Fibroblast of lung (primary cell): Measurements from ENCODE around the gene NRIP1. TPM values are rescaled to one million over a fixed set of nuclear protein-coding genes. Genes with fewer than 3 reads are reported as not detected.

Source experiments
- DNase-seq, 2 donors: peaks; one replicate each; pipeline versions ENCODE4 v3.0.0 to v3.0.0-alpha.2; 2010; ENCODE audit warnings: low read depth in 2 of 2
- H2AFZ ChIP-seq: 2 replicates; pipeline ENCODE4 v1.5.1; 2012; ENCODE audit warnings: low read length, control low read depth, inconsistent platforms
- H3K27ac ChIP-seq: 2 replicates; pipeline ENCODE4 v1.5.1; 2011; ENCODE audit warnings: low read length, control low read depth; ENCODE audit not compliant: insufficient read depth
- H3K27me3 ChIP-seq: 2 replicates; pipeline ENCODE4 v1.5.1; 2011; ENCODE audit warnings: mild to moderate bottlenecking, low read length; ENCODE audit not compliant: control insufficient read depth, insufficient read depth
- H3K36me3 ChIP-seq: 2 replicates; pipeline ENCODE4 v1.5.1; 2011; ENCODE audit warnings: low read length; ENCODE audit not compliant: control insufficient read depth, insufficient read depth
- H3K4me1 ChIP-seq: 2 replicates; pipeline ENCODE4 v1.5.1; 2011; ENCODE audit warnings: low read length; ENCODE audit not compliant: control insufficient read depth, insufficient read depth; ENCODE audit errors: extremely low read depth
- H3K4me2 ChIP-seq: 2 replicates; pipeline ENCODE4 v1.5.1; 2011; ENCODE audit warnings: low read length, control low read depth; ENCODE audit not compliant: insufficient read depth; ENCODE audit errors: extremely low read depth
- H3K4me3 ChIP-seq, 4 experiments: fragments of 200-600 bp in 1 of 4; sonication (generic) in 1 of 4; replicated peaks in 1 of 4; 2 replicates each; pipeline ENCODE4 v1.5.1; 2011 to 2016; ENCODE audit warnings: low read length in 4 of 4, low read depth in 3 of 4, mild to moderate bottlenecking in 3 of 4, control low read depth in 2 of 4, inconsistent platforms in 1 of 4, mixed read lengths in 1 of 4; ENCODE audit not compliant: insufficient read depth in 1 of 4; ENCODE audit errors: control extremely low read depth in 1 of 4
- H3K79me2 ChIP-seq: 2 replicates; pipeline ENCODE4 v1.5.1; 2012; ENCODE audit warnings: mild to moderate bottlenecking, low read length, inconsistent platforms; ENCODE audit not compliant: control insufficient read depth, insufficient read depth
- H3K9ac ChIP-seq: 2 replicates; pipeline ENCODE4 v1.5.1; 2011; ENCODE audit warnings: mild to moderate bottlenecking, low read length, control low read depth; ENCODE audit not compliant: insufficient read depth
- H3K9me3 ChIP-seq: 2 replicates; pipeline ENCODE4 v1.5.1; 2012; ENCODE audit warnings: low read depth, low read length; ENCODE audit not compliant: control insufficient read depth, insufficient read depth
- H4K20me1 ChIP-seq: 2 replicates; pipeline ENCODE4 v1.5.1; 2011; ENCODE audit warnings: low read length; ENCODE audit not compliant: control insufficient read depth, insufficient read depth; ENCODE audit errors: extremely low read depth
- CTCF ChIP-seq, 2 donors: IDR thresholded peaks in 1 of 2; conservative IDR thresholded peaks in 1 of 2; 1 replicate in 1 of 2; 2 replicates in 1 of 2; pipeline ENCODE4 v1.5.1; 2011 to 2012; ENCODE audit warnings: low read length in 2 of 2, control low read depth in 1 of 2, inconsistent platforms in 1 of 2, low read depth in 1 of 2, mild to moderate bottlenecking in 1 of 2
- EZH2 ChIP-seq: IDR thresholded peaks from 2 replicates; pipeline ENCODE4 v1.5.1; 2012; ENCODE audit warnings: low read length, control low read depth, mild to moderate bottlenecking; ENCODE audit errors: missing control alignments
- polyA plus RNA-seq, 2 donors: library from polyadenylated mRNA; depleted of rRNA in 1 of 2; stranded (reverse) in 1 of 2; unstranded in 1 of 2; fragments of >200 nt; gene quantifications; 2 replicates each; pipeline ENCODE4 v1.2.1, GENCODE V29; 2011 to 2012; ENCODE audit warnings: missing spikeins in 1 of 2
- total RNA-seq: library from RNA; depleted of rRNA; stranded (reverse); fragments of >200 nt; gene quantifications from 2 replicates; pipeline ENCODE4 v1.2.1, GENCODE V29; 2014

Gene NRIP1
- total and polyA plus RNA-seq, 2 donors (not counting 1 experiment from before 2014, with no cell fraction given), result 17.8 to 24.8 TPM

DNA sequence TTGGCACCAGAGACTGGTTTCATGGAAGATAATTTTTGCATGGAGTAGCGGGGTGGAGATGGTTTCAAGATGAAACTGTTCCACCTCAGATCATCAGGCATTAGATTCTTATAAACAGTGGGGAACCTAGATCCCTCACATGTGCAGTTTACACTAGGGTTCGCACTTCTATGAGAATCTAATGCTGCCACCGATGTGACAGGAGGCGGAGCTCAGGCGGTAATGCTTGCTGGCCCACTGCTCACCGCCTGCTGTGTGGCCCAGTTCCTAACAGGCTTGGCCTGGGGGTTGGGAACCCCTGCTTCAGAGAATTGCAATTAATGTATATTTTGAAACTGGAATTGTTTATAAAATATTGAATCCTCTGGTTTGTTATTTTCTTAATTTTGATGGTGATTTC lies 92.1 kb downstream of the NRIP1 start:
- H3K79me2 ChIP-seq, result peaks cover 2% of the 10 kb centered on the region
- H3K27ac ChIP-seq, result no peak overlapping the region
- no peak for TF ChIP-seq EZH2
- no peak for TF ChIP-seq CTCF (conservative IDR thresholded peaks at IDR 0.05 in 1 of 2, IDR thresholded peaks at IDR 0.05 in 1 of 2; ENCODE audit: low read depth in 1 of 2, low read length in 2 of 2)
- no peaks in the 10 kb centered on the region for H3K27me3 ChIP-seq
- DNase-seq, result no peak
- H3K4me2 ChIP-seq, result no peak overlapping the region
- H3K9me3 ChIP-seq, result no peaks in the 10 kb centered on the region
- H2AFZ ChIP-seq, result no peak overlapping the region
- H3K4me3 ChIP-seq, result no peak overlapping the region
- H4K20me1 ChIP-seq, result no peaks in the 10 kb centered on the region
- no peak overlapping the region for H3K9ac ChIP-seq
- no peaks in the 10 kb centered on the region for H3K4me1 ChIP-seq
- H3K36me3 ChIP-seq, result peaks cover 4% of the 10 kb centered on the region

GRCh38 chr21:14968821-14969220 lies 96.0 kb downstream of the NRIP1 start:
- Histone ChIP-seq H3K9me3 (no peaks in the 10 kb centered on the region), H3K27ac (no peak overlapping the region), H3K4me1 (no peaks in the 10 kb centered on the region), H3K4me2 (no peak overlapping the region), H3K36me3 (peaks cover 7% of the 10 kb centered on the region), H3K27me3 (no peaks in the 10 kb centered on the region), H3K4me3 (no peak overlapping the region), H2AFZ (no peak overlapping the region), H3K79me2 (no peaks in the 10 kb centered on the region), H3K9ac (no peak overlapping the region), H4K20me1 (no peaks in the 10 kb centered on the region)
- DNase-seq, result peak in 1 of 2 donors; percentile 68
- TF ChIP-seq CTCF (conservative IDR thresholded peaks at IDR 0.05 in 1 of 2, IDR thresholded peaks at IDR 0.05 in 1 of 2; ENCODE audit: low read depth in 1 of 2, low read length in 2 of 2) (no peak), EZH2 (no peak)

DNA sequence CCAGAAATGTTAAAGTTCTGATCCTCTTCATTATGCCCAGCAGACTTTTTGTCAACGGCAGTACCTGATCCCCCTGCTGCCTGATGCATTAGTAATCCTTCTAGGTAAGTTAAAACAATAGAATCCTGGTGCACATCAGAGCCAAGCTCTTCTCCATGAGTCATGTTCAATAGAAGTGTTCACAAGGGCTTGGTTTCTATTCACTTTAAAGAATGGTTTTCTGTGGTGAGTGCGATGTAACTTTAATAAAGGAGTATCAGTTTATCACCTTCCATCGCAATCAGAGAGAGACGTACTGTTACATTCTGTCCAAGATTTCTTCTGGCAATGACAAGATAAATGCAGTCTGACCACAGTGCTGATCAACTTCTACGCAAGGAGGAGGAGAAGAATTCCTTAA lies 96.8 kb downstream of the NRIP1 start:
- Histone ChIP-seq H4K20me1 (no peaks in the 10 kb centered on the region), H3K4me1 (no peaks in the 10 kb centered on the region), H3K9ac (no peak overlapping the region), H3K79me2 (no peaks in the 10 kb centered on the region), H3K4me3 (no peak overlapping the region), H3K27ac (no peak overlapping the region), H3K4me2 (no peak overlapping the region), H2AFZ (no peak overlapping the region), H3K27me3 (no peaks in the 10 kb centered on the region), H3K36me3 (peaks cover 7% of the 10 kb centered on the region), H3K9me3 (no peaks in the 10 kb centered on the region)
- DNase-seq, result peak in 1 of 2 donors; percentile 73
- TF ChIP-seq CTCF (conservative IDR thresholded peaks at IDR 0.05 in 1 of 2, IDR thresholded peaks at IDR 0.05 in 1 of 2; ENCODE audit: low read depth in 1 of 2, low read length in 2 of 2), result no peak
